NT2/D1 (cell line): ENCODE measurements around the gene TRIM36.

ENCODE experiments used
- DNase-seq: peaks from one replicate; pipeline ENCODE4 v3.0.0-alpha.2; 2011; ENCODE audit warnings: low read depth, low spot score
- H3K27me3 ChIP-seq: 2 replicates; pipeline ENCODE4 v1.6.0; 2011; ENCODE audit warnings: mild to moderate bottlenecking; ENCODE audit not compliant: insufficient read length, insufficient read depth
- H3K36me3 ChIP-seq: 2 replicates; pipeline ENCODE4 v1.6.1; 2011; ENCODE audit warnings: mild to moderate bottlenecking, low read length, mixed read lengths; ENCODE audit not compliant: insufficient read depth, insufficient read length
- H3K4me1 ChIP-seq: 2 replicates; pipeline ENCODE4 v1.5.1; 2011; ENCODE audit not compliant: insufficient read depth, insufficient read length
- H3K4me3 ChIP-seq: 2 replicates; pipeline ENCODE4 v1.5.1; 2011; ENCODE audit warnings: low read depth; ENCODE audit not compliant: insufficient read length
- H3K9ac ChIP-seq: 2 replicates; pipeline ENCODE4 v1.6.0; 2011; ENCODE audit warnings: low read depth; ENCODE audit not compliant: insufficient read length
- H3K9me3 ChIP-seq: 2 replicates; pipeline ENCODE4 v1.5.1; 2011; ENCODE audit warnings: mild to moderate bottlenecking, low read length; ENCODE audit not compliant: insufficient read depth
- SUZ12 ChIP-seq: IDR thresholded peaks from 2 replicates; pipeline ENCODE4 v1.6.1; 2011; ENCODE audit not compliant: insufficient read length, insufficient read depth; ENCODE audit errors: extremely low read depth
- YY1 ChIP-seq: IDR thresholded peaks from 2 replicates; pipeline ENCODE4 v1.6.1; 2011; ENCODE audit not compliant: insufficient read length, insufficient read depth
- ZNF274 ChIP-seq: IDR thresholded peaks from 2 replicates; pipeline ENCODE4 v1.6.1; 2011; ENCODE audit warnings: mild to moderate bottlenecking, low read depth, low read length

Gene TRIM36, protein sequence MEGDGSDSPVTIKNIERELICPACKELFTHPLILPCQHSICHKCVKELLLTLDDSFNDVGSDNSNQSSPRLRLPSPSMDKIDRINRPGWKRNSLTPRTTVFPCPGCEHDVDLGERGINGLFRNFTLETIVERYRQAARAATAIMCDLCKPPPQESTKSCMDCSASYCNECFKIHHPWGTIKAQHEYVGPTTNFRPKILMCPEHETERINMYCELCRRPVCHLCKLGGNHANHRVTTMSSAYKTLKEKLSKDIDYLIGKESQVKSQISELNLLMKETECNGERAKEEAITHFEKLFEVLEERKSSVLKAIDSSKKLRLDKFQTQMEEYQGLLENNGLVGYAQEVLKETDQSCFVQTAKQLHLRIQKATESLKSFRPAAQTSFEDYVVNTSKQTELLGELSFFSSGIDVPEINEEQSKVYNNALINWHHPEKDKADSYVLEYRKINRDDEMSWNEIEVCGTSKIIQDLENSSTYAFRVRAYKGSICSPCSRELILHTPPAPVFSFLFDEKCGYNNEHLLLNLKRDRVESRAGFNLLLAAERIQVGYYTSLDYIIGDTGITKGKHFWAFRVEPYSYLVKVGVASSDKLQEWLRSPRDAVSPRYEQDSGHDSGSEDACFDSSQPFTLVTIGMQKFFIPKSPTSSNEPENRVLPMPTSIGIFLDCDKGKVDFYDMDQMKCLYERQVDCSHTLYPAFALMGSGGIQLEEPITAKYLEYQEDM

DNA sequence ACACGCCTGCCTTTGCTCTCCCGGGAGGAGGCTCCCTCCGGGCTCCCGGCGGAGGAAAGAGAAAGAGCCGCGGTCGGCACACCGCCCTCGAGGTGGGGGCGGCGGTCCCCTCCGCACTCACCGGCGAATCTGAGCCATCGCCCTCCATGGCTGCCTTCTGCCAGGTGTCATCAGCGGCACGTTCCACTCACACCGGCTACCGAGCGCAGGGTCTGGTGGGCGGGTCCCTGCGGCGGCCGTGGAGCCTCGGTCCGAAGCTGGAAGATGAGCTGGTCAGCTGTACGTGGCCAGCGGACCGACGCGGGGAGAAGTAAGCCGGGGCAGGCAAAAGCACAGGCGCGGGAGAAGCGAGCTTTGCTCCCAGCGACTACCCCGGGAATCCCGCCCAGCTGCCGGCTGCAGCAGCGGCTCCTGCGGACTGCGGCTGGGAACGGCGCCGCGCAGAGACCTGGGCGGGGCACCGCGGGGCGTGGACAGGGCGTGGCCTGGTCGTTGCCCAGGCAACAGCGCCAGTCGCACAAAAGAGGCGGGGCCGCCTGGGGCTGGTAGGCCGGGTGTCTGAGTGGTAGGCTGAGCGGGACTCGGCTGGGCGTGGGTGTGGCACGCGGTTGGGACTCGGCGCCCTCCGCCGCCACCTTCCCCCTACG is at the start of gene TRIM36:
TRIM36 (minus strand) TSS at position 422 of the 647 bp plus-strand sequence; CDS start at position 148, 274 bp downstream.
- H3K27me3 ChIP-seq: peaks cover 49% of the 10 kb centered on the region
- H3K4me1 ChIP-seq: no peaks in the 10 kb centered on the region
- TF ChIP-seq SUZ12: no peak
- TF ChIP-seq YY1: no peak
- TF ChIP-seq ZNF274: no peak
- H3K9me3 ChIP-seq: peaks cover 29% of the 10 kb centered on the region
- peak within 1 kb of the TSS; percentile 71 for H3K4me3 ChIP-seq
- peak within 1 kb of the TSS; percentile 80 for H3K9ac ChIP-seq
- DNase-seq: peak; percentile 87
- H3K36me3 ChIP-seq: no peaks in the 10 kb centered on the region

DNA sequence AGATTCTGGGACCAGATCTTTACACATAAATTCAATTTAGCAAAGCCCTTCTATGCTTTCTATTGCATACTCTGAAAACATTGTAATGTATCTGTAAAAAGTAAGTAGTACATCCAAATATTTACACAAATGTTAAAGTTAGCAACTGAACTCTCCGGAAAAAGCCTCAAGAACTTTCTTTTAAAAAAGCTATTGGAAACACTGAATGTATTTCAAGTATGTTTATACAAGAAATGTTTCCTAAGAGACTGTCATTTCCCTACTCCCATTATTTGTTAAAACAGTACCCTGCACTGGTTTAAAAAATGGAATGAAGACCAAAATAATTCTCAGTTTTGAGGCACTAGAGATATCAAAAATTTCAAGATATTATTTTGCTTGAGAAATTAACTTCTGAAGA is 44.8 kb upstream of the TRIM36 start:
- H3K4me1 ChIP-seq: no peaks in the 10 kb centered on the region
- DNase-seq: no peak
- no peak overlapping the region for H3K9ac ChIP-seq
- H3K4me3 ChIP-seq: no peak overlapping the region
- no peaks in the 10 kb centered on the region for H3K27me3 ChIP-seq
- peaks cover 13% of the 10 kb centered on the region for H3K36me3 ChIP-seq
- H3K9me3 ChIP-seq: no peaks in the 10 kb centered on the region
- no peak for TF ChIP-seq SUZ12
- TF ChIP-seq YY1: no peak

DNA sequence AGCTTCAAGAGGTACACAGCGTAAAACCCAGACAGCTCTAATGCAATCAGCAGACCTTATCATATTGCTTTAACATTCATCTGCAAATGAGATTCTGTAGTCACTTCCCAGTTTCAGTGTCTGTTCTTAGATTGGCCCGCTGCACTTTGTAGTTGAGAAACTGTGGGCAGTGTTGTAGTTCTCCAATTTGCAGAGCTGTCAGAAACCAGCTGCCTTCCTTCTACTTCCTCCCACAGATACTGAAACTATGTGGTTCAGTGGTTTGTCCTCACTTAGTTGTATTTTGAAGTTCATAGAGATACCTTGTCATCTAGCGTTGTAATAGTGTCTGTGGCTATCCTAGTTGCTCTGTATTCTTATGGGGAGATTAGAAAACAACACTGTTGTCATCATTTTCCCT is 39.6 kb upstream of the TRIM36 start:
- Histone ChIP-seq H3K4me1 (no peaks in the 10 kb centered on the region), H3K36me3 (peaks cover 9% of the 10 kb centered on the region), H3K9me3 (no peaks in the 10 kb centered on the region), H3K9ac (no peak overlapping the region), H3K4me3 (no peak overlapping the region), H3K27me3 (no peaks in the 10 kb centered on the region)
- TF ChIP-seq ZNF274 (no peak), YY1 (no peak), SUZ12 (no peak)
- DNase-seq: no peak

DNA sequence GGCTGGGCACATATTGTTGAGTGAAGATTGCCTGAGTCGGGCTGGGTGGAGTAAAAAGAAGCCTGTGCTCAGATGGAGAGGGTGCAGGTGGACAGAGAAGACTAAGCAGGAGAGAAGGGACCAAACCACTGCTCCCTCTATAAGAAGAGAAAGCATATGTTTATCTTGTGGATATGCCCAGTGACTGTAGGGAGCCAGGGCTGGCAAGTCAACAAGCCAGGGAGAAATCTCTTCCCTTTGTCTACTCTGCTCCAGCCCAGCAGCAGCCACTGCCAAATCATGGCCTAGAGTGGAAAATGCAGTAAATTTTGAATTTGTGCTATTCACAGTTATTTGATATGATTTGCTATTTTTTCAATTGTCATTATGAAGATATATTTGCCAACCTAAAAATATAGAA is 33.2 kb upstream of the TRIM36 start:
- no peaks in the 10 kb centered on the region for H3K4me1 ChIP-seq
- no peak for TF ChIP-seq SUZ12
- TF ChIP-seq YY1: no peak
- no peak for TF ChIP-seq ZNF274
- no peaks in the 10 kb centered on the region for H3K36me3 ChIP-seq
- no peaks in the 10 kb centered on the region for H3K27me3 ChIP-seq
- no peak overlapping the region for H3K4me3 ChIP-seq
- H3K9ac ChIP-seq: no peak overlapping the region
- H3K9me3 ChIP-seq: no peaks in the 10 kb centered on the region
- no peak for DNase-seq

DNA sequence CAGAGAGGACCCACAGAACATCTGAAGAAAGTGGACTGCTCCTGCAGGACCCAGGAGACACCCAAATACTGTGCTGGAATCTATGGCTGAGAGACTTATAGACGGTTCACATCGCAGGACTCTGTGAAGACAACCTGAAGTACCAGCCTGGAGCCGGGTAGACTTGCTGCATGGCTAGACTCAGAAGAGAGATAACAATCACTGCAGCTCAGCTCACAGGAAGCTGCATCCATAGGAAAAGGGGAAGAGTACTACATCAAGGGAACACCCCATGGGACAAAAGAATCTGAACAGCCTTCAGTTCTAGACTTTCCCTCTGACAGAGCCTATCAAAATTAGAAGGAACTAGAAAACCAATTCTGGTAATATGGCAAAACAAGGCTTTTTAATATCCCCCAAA is 26.5 kb upstream of the TRIM36 start:
- H3K27me3 ChIP-seq: no peaks in the 10 kb centered on the region
- H3K9ac ChIP-seq: no peak overlapping the region
- DNase-seq: no peak
- H3K36me3 ChIP-seq: no peaks in the 10 kb centered on the region
- no peaks in the 10 kb centered on the region for H3K4me1 ChIP-seq
- TF ChIP-seq YY1: no peak
- TF ChIP-seq ZNF274: no peak
- TF ChIP-seq SUZ12: no peak
- no peaks in the 10 kb centered on the region for H3K9me3 ChIP-seq
- H3K4me3 ChIP-seq: no peak overlapping the region

DNA sequence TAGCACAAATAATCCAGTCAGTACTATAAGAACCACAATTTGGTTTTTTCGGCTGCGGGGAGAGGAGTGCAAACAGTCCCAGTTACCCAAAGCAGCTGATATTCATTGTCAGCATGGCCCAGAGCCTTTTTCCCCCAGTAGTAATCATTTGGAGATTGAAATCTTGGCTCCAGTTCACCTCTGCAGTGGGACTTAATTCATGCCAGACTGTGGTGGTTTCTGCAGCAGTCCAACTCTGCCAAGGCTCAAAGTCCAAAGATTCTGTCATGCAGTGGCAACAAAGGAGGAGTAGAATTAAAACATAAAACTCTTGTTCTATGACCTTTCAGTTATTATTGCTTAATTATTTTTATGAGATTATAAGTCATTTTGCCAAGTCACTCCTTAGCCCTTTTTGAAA is 25.0 kb upstream of the TRIM36 start:
- no peaks in the 10 kb centered on the region for H3K36me3 ChIP-seq
- no peak for TF ChIP-seq YY1
- TF ChIP-seq SUZ12: no peak
- TF ChIP-seq ZNF274: no peak
- no peaks in the 10 kb centered on the region for H3K27me3 ChIP-seq
- H3K9me3 ChIP-seq: no peaks in the 10 kb centered on the region
- no peak overlapping the region for H3K9ac ChIP-seq
- no peaks in the 10 kb centered on the region for H3K4me1 ChIP-seq
- H3K4me3 ChIP-seq: no peak overlapping the region
- no peak for DNase-seq

DNA sequence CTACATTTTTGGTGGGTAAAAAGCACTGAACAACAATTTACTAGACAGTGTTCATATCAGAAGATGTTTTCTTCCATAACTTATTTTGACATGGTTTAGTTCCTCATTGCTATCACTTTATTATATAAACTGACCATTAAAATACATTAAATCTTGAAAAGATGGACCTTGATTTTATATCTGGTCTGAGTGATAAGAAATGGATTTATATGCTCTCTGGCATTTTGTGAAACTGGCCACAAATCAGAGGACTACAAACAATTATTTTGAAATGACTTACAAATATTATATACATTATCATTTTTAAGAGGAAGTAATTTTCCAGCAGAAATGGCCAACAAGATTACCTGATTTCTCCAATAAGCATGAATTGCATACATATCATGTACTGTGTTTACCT is 23.6 kb upstream of the TRIM36 start:
- Histone ChIP-seq H3K27me3 (no peaks in the 10 kb centered on the region), H3K4me3 (no peak overlapping the region), H3K9me3 (no peaks in the 10 kb centered on the region), H3K36me3 (no peaks in the 10 kb centered on the region), H3K4me1 (no peaks in the 10 kb centered on the region), H3K9ac (no peak overlapping the region)
- no peak for DNase-seq
- no peak for TF ChIP-seq YY1
- TF ChIP-seq ZNF274: no peak
- no peak for TF ChIP-seq SUZ12
